ENCODE measurements around the gene BBS10.
"Not testable (repeated sequence)": the region's sequence is repeated elsewhere in the genome, so short reads cannot be mapped to it uniquely, and the experiment has no call there.

BBS10 gene

DNA sequence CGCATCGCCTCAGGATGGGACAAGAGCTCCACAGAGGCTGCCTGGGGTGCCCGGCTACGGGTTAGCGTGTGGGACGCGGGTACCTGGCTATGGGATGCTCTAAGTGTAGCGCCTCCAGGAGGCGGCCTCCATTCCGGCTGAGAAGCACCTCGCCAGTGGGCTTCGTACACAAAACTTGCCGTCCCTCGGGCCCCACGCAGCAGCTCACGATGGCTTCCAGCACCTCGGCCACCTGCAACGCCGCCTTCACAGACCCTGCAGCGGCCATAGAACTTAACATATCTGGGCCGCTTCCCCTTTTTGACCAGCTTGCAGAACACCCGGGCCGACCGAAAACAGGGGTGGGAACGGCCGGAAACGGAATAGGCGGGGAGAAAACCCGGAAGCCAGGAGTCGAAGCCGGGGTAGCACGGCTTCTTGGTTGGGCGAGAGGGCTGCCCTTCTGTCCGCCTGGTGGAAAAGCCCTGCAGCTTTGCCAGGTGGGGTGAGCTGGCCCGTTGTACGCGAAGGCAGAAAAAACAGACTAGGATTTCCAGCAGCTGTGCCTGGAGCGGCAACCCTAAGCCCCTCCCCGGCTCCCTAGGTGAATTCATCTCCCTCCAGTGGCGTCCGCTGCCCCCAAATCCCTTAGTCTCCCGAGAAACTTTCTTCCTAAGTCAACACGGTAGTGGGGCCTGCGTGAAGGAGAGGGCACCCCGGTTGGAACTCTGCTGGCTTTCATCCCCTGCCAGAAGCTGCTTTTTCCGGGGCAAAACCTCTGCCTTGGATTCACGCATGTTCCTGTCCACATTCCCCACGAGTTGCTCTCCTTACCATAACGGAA lies at the start of gene BBS10:
BBS10 (minus strand) TSS at position 337 of the 823 bp plus-strand sequence; CDS start at position 280, 57 bp downstream.
- DNase-seq: peak; percentile 83

DNA sequence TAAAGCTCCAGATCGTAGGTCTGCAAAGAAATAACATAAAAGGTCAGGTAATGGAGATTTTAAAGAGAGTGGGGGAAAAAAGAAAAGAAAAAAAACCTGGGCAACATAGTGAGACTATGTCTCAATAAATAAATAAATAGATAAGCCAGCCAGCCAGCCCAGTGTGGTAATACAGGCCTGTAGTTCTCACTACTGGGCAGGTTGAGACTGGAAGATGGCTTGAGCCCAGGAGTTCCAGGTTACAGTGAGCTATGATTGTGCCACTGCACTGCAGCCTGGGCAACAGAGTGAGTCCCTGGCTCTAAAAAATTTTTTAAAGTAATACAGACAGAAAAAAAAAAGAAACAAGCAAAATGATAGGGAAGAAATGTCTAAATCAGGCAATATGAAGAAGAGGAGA lies 43.2 kb upstream of the BBS10 start:
- DNase-seq: no peak

DNA sequence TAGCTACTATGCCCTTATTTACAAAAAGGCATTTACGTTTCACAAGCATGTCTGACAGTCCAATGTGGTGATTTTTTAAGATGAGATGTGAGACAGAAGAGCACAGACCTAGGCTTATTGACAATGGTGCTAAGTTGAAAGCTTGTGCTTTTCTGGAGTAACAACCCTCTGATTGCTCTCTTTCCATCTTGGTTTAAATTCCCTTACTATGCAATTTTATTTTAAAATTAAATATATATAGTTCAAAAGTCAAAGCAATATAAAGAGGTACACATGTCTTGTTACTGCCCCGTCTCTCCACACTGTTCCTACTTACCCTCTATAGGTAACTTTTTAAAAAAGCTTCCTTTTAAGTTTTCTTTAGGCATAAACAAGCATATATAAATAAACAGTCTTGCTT lies 39.4 kb upstream of the BBS10 start:
- DNase-seq: no peak

DNA sequence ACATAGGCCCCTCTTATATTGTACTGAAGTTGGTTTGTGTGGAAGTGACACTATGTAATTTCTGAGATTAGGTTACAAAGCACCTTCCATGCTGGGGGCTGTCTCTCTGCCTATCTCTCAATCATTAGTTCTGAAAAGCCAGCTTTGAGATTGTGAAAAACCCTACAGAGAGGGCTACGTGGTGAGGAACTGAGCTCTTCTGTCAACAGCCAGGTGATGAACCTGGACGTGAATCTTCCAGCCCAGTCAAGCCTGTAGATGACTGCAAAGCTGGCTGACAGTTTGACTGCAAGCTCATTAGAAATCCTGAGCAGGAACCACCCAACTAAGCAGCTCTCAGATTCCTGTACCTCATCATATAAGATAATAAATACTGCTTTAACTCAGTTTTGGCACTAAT lies 36.3 kb upstream of the BBS10 start:
- no peak for DNase-seq

DNA sequence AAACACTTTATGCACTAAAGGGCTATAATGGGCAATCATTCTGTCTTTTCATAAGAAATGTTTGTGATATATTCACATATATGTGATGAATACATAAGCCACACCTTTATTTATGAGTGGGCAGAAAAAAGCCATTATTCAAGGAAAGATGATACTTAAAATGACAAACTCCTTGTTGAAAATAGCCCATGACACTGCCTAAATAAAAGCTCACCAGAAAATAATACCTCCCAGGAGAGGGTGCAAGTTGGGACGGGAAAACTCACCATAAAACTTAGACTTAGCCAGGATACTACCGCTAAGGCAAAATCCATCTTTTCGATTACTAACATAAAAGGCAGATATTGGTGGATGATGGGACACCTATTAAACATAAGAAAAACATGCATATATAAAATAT lies 35.8 kb upstream of the BBS10 start:
- DNase-seq: no peak

DNA sequence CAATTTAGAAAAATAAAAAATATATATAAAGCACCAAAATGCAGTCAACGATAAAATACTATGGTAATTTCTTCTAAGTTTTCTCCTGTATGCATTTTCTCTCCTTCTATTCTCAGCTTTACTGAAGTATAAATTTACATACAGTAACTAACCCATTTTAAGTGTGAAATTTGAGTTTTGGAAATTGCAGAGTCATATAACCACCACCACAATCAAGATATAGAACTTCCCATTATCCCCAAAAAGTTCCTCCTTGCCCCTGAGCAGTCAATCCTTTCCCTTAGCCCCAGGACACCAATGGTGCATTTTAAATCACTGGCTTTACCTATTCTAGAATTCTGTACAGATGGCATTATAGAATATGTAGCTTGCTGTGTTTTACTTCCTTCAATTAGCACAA lies 31.0 kb upstream of the BBS10 start:
- DNase-seq: no peak

DNA sequence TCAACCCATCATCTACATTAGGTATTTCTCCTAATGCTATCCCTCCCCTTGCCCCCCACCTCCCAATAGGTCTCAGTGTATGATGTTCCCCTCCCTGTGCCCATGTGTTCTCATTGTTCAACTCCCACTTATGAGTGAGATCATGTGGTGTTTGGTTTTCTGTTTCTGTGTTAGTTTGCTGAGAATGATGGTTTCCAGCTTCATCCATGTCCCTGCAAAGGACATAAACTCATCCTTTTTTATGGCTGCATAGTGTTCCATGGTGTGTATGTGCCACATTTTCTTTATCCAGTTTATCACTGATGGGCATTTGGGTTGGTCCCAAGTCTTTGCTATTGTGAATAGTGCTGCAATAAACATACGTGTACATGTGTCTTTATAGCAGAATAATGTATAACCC lies 28.7 kb upstream of the BBS10 start:
- not testable (repeated sequence) for DNase-seq

DNA sequence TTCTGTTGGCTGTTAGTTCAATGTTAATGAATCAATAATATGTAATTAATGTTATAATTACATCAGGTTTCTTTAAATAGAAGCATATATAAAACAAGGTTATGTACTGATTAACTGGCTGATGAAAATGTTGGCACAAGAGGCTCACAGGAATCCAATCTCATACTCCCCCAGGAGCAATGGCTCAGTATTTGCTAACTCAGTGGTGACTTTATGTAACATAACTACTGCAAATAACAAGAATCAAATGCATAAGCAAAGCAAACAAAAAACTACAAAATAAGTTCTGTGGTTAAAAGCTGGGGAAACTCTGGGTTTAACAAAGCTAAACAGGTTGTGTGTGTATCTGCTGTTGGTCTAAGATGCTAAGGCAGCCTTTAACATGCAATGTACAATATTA lies 27.7 kb upstream of the BBS10 start:
- DNase-seq: no peak

DNA sequence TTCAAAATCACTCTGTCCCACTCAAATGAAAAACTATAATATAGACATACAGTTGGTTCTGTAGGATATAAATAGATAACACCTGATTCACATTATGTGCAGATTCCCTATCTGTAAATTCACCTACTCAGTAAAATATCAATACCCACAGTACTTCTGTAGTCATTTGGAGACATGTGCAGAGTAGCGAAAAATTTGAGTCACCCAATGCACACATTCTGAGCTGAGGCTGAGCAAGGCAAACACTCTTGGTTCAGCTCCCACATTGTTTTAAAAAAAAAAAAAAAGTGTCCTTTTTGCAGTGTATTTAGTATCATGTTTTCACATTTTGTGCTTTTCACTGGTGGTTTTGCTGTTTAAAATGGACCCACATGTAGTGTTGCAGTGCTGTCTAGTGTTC lies 27.3 kb upstream of the BBS10 start:
- no peak for DNase-seq

DNA sequence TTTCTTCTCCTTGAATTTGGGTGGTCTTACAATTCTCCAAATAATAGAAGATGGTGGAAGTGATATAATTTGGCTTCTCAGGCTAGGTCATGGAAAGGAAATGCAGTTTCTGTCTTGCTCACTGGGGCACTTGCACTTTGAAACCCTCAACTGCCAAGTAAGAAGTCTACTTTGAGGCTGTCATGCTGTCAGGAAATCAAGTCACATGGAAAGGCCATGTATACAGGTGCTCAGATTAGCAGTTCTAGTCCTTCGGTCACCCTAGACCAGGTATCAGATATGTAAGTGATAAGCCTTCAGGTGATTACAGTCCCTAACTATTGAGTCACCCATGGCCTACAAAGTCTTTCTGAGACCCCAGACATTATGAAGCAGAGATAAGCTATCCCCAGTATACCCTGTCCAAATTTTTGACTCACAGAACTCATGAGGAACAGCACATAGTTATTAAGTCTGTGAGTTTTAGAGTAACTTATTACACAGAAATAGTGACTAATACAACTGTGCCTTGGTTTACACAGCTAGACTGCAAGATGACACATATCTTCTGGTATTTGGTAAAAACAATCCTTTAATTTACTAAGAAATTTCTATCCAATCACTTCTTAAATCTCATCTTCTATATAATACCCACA lies 26.3 kb upstream of the BBS10 start:
- no peak for DNase-seq

DNA sequence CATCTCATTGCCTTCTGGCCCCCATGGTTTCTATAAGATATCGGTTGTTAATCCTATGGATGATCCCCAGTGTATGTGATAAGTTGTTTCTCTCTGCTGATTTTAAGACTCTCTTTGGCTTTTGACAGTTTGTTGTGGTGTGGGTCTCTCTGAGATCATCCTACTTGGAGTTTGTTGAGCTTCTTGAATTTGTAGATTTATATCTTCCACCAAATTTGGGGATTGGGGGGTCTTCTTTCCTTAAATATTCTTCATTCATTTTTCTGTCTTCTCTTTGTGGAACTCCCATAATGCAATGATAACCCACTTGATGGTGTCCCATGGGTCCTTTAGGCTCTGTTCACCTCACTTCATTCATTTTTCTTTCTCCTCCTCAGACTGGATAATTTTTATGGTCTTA lies 20.0 kb upstream of the BBS10 start:
- no peak for DNase-seq

DNA sequence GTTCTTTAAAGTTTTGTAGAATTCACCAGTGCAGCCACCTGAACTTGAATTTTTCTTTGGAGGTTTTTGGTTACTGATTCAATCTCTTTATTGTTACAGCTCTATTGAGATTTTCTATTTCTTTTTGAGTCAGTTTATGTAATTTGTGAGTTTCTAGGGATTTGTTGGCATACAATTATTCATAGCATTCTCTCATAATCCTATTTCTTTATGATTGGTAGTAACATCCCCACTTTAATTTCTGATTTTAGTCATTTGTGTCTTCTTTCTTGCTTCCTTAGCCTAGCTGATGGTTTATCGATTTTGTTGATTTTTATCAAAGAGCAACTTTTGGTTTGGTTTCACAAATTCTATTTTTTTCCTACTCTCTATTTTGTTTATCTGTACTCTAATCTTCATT lies 17.9 kb upstream of the BBS10 start:
- no peak for DNase-seq

DNA sequence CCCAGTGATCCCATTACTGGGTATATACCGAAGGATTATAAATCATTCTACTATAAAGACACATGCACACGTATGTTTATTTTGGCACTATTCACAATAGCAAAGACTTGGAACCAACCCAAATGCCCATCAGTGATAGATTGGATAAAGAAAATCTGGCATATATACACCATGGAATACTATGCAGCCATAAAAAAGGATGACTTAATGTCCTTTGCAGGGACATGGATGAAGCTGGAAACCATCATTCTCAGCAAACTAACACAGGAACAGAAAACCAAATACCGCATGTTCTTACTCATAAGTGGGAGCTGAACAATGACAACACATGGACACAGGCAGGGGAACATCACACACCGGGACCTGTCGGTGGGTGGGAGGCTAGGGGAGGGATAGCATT lies 15.9 kb upstream of the BBS10 start:
- not testable (repeated sequence) for DNase-seq

DNA sequence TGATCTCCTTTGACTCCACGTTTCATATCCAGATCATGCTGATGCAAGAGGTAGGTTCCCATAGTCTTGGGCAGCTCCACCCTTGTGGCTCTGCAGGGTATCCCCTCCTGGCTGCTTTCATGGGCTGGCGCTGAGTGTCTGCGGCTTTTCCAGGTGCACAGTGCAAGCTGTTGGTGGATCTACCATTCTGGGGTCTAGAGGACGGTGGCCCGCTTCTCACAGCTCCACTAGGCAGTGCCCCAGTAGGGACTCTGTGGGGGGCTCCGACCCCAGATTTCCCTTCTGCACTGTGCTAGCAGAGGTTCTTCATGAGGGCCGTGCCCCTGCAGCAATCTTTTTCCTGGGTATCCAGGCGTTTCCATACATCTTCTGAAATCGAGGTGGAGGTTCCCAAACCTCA lies 12.1 kb upstream of the BBS10 start:
- DNase-seq: no peak

DNA sequence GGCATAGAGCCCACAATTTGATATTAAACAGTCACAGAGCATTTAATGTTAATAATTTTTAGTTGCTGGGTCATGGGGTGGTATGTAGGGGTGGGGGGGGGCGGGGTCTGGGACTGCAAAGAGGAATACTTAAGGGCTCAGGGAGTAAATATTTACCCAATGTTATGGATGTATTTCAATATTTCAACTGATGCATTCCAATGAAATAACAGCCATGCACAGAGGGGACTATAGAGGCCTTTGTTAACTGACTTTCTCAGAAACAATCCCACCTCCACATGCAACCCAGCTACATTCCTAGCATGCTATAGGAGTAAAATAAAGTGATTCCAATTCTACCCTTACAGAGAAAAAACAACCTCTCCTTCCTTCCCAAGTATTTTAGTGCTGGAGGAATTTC lies 7.9 kb upstream of the BBS10 start:
- DNase-seq: no peak

DNA sequence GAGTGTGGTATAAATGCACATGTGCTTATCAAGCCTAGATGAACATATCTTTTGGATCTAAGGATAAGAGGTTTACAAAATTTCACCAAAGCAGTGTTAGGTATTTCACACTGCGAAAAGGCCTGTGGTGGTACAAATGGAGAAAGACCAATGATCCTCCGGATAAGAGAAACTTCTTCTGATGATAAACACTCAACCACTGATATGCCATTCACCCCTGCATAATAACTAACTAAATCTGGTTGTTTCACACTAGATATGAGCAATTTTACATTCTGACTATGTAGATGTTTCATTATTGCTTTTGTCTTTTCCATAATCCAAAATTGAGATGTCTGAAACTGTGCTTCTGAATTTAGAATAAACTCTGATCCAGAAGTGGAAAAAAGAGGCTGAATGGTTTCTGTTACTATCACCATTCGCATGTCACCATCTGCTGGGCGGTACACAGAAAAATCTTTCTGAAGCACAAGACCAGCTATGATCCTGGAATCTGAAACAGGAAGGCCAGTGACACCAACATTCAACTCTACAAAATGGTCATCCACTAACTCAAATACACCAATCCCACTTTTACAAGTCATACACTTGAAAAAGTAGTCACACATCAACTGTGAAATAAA lies 1.3 kb downstream of the BBS10 start:
- no peak for DNase-seq

DNA sequence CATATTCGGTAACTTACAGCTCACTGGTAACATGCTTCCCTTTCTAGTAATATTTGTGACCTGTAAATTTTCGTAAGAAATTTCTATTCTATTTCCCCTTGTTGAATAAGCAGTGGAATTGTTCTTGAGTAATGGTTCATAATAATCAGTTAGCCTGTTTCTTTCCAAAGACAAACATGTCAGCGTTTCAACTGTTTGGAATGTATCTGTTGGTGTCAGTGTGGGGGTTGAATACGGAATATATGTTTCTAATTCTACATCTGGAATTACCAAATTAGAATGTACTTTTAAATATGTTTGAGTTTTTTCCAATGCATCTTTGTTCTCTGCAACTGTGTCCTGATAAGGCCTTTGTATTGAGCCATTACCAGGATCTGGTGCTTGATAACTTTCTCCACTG lies 2.0 kb downstream of the BBS10 start:
- DNase-seq: no peak

DNA sequence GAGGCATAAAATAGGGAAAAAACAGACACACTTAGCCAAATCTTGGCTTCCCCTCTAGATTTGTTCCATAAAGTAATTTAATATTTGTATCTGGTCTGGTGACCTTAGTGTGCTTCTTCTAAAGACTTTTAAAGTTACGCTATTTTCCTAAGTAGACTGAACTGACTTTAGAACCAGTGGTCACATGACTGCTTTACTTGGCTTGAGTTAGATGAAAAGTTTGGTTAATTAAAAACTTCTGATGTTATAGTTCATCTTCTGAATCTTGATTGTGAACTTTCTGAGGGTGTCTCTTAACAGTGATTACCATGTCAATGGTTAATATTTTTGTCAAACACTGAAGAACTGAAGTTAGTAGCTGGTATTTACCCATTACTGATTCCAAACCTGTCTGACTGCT lies 2.6 kb downstream of the BBS10 start:
- no peak for DNase-seq

DNA sequence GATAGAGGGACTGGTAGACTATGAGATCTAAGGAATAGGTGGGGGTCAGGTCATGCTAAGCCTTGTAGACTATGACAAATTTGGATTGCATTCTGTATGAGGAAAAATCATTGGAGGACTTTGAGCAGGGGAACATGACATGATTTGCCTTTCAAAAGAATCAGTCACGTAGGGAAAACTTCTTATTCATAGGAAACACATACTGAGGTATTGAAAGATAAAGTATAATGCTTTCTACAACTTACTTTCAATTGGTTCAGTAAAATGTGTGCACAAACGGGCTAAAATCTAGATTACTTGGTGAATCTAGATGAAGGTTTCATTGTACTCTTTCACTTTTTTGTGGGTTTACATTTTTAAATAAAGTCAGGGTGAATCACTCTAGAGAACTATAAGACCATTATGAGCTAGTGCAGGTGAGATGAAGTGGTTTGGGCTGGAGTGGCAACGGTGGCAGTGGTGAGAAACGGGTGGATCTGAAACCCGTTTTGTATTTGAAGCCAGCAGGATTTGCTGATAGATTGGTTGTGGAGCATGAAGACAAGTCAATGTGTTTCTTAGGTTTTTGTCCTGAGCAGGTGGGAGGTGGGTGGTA lies 6.7 kb downstream of the BBS10 start:
- no peak for DNase-seq

DNA sequence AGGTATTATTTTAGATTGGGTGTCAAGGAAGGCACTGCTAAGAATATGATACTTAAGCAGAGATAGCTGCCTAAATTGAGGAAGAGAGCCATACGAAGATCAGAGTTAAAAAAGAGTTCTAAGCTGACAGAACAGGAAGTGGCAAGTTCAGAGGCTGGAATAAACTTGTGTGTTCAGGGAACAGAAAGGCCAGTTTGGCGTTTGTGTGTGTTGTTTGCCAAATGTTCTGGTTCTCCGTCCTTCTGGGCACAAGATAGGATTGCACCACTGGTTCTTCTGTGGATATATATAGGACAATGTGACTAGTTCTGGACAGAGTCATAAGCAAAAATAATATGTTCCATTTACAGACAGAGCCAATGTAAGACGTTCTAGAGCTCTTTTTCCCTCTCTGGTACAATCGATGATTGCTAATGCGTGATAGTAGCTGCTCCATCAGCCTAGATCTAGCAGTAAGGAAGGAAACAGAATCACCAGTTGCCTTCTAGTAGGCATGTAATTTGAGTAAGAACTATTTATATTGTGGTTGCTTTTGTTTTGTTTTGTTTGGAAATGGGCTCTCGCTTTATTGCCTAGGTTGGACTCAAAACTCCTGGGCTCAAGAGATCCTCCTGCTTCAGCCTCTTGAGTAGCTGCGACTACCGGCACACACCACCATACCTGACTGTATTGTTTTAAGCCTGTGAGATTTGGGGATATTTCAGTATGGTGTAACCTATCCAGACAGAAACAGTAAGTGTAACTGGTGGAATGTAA lies 7.4 kb downstream of the BBS10 start:
- DNase-seq: no peak

DNA sequence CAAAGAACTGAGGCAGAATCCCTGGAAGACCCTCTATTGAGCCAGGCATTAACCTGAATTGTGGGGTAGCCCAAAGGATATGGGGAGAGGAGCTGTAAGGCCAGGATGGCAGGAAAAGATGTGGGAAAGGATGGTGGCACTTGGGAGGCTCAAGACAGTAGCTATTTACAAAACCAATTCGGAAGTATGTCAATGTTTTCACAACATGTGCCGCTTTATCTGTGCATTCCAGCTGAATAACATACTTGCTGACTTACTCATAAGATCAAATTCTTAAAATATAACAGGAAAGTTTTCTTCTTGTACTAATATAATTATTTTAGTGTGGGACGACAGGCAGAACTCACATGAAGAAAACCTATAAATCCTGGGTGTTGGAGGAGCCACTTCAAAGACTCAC lies 10.6 kb downstream of the BBS10 start:
- no peak for DNase-seq

DNA sequence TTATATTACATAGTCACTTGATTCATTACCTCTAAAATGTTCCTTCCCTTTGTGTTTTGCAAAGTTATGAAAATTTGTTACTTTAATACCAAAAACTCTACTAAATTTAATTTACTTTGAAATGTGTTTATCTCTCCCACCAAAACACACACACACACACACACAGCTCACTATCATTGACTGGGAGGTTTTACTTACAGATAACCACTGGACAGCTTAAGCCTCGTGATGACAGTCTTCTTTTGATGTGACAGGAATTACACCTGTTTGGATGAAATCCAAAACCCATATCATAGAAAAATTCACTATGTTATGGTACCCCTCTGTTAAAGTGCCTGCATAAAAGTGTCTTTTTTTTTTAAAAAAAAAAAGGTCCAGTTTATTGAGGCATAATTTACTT lies 15.6 kb downstream of the BBS10 start:
- DNase-seq: no peak

DNA sequence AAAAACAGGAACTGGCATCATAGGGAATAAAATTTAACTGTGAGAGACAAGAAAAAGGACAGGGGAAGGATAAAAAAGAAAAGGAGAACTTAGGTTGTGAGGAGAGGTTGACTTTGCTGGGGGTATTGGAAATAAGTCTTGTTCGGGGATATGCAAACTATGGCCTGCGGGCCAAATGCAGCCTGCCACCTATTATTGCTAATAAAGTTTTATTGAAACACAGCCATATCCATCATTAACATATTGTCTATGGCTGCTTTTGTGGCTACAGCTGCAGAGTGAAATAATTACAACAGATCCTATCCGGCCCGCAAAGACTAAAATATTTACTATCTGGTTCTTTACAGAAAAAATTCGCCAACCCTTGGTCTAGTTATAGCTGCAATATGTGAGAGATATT lies 18.6 kb downstream of the BBS10 start:
- DNase-seq: no peak
